HepG2 (cell line): Measurements from ENCODE around the gene ARHGEF1. TPM values are rescaled to one million over a fixed set of nuclear protein-coding genes. Genes with fewer than 3 reads are reported as not detected.

ENCODE experiments used
- ATAC-seq: fragments of 200-7000 bp; cut with Tn5 transposase; 3 replicates; pipeline ENCODE4 v1.9.1; 2020; ENCODE audit warnings: mild to moderate bottlenecking, moderate library complexity
- BruUV-seq: library from RNA; stranded (reverse); fragments of 400-500 nt; replicated peaks from 2 replicates; lab custom pipeline; 2021; lab: Mats Ljungman, UMichigan
- CTCF ChIA-PET: fragments of 300-600 bp; formaldehyde crosslinking; extraction: SDS; loops from one replicate; lab custom pipeline; 2021; ENCODE audit warnings: low total read pairs, inconsistent platforms, low intra/inter-chr PET ratio; lab: Yijun Ruan, JAX
- POLR2A ChIA-PET: fragments of 350-600 bp; sonication (Branson Sonifier 250); formaldehyde crosslinking; loops from one replicate; lab custom pipeline; 2020; ENCODE audit warnings: antibody characterized with exemption, inconsistent platforms; lab: Yijun Ruan, JAX
- DNase-seq: peaks from one replicate; pipeline ENCODE4 v3.0.0-alpha.2; 2015; ENCODE audit warnings: low spot score
- FAIRE-seq: peaks from 3 replicates; lab custom pipeline; 2011; peaks lifted over from hg19 to GRCh38; lab: Jason Lieb, UNC
- H2AFZ ChIP-seq: one replicate; pipeline ENCODE4 v1.6.1; 2011; ENCODE audit warnings: low read length, inconsistent platforms
- H3K27ac ChIP-seq: fragments of 300-600 bp; 3 replicates; pipeline ENCODE4 v1.8.0; 2011; ENCODE audit warnings: mixed run types, mild to moderate bottlenecking, mixed read lengths, low read length, inconsistent platforms; ENCODE audit not compliant: insufficient read depth; ENCODE audit errors: extremely low read length
- H3K27me3 ChIP-seq, 2 experiments: fragments of 200-600 bp in 1 of 2; 2 replicates in 1 of 2; 3 replicates in 1 of 2; pipeline versions ENCODE4 v1.6.0 to v1.8.0; 2011; ENCODE audit warnings: low read length in 2 of 2, mild to moderate bottlenecking in 2 of 2, moderate library complexity in 2 of 2, inconsistent platforms in 1 of 2; ENCODE audit not compliant: insufficient read depth in 2 of 2, control insufficient read depth in 1 of 2
- H3K36me3 ChIP-seq, 2 experiments: fragments of 200-600 bp in 1 of 2; replicated peaks in 1 of 2; 2 replicates in 1 of 2; 3 replicates in 1 of 2; pipeline versions ENCODE4 v1.5.1 to v1.8.0; 2011; ENCODE audit warnings: low read length in 2 of 2, inconsistent platforms in 1 of 2; ENCODE audit not compliant: insufficient read depth in 2 of 2, control insufficient read depth in 1 of 2
- H3K4me1 ChIP-seq: 2 replicates; pipeline ENCODE4 v1.5.1; 2012; ENCODE audit warnings: low read length, inconsistent platforms; ENCODE audit not compliant: insufficient read depth
- H3K4me2 ChIP-seq: 2 replicates; pipeline ENCODE4 v1.6.0; 2011; ENCODE audit warnings: low read depth, low read length, inconsistent platforms
- H3K4me3 ChIP-seq, 3 experiments: fragments of 200-600 bp in 1 of 3; sonication (generic), shearing (Covaris generic) in 1 of 3; replicated peaks in 1 of 3; 2 replicates each; pipeline ENCODE4 v1.5.1; 2011 to 2016; ENCODE audit warnings: low read length in 3 of 3, inconsistent platforms in 2 of 3, low read depth in 2 of 3, mild to moderate bottlenecking in 2 of 3, control low read depth in 1 of 3, mixed read lengths in 1 of 3; ENCODE audit not compliant: insufficient read depth in 1 of 3
- H3K79me2 ChIP-seq: one replicate; pipeline ENCODE4 v1.6.1; 2011; ENCODE audit warnings: low read length, inconsistent platforms; ENCODE audit not compliant: insufficient read depth
- H3K9ac ChIP-seq: 2 replicates; pipeline ENCODE4 v1.6.0; 2011; ENCODE audit warnings: mild to moderate bottlenecking, low read depth, low read length, inconsistent platforms; ENCODE audit not compliant: insufficient read depth
- H3K9me3 ChIP-seq: 2 replicates; pipeline ENCODE4 v1.5.1; 2012; ENCODE audit warnings: mild to moderate bottlenecking, low read length
- H4K20me1 ChIP-seq: 2 replicates; pipeline ENCODE4 v1.6.0; 2011; ENCODE audit warnings: inconsistent platforms, mild to moderate bottlenecking, low read length, moderate library complexity; ENCODE audit not compliant: insufficient read depth
- ATF7-NPFF ChIP-seq: sonication (generic); formaldehyde crosslinking; IDR thresholded peaks from 2 replicates; pipeline ENCODE4 v1.8.1; 2023; ENCODE audit warnings: mild to moderate bottlenecking, low read depth, missing genetic modification reagents, moderate library complexity
- RBM39 ChIP-seq: fragments of 200-400 bp; formaldehyde crosslinking; IDR thresholded peaks from one replicate; pipeline ENCODE4 v1.6.1; 2018; ENCODE audit warnings: antibody characterized with exemption, mild to moderate bottlenecking, low read depth, low read length; ENCODE audit not compliant: poor library complexity, severe bottlenecking
- RFX3 ChIP-seq: IDR thresholded peaks from 2 replicates; pipeline ENCODE4 v1.6.1; 2016; ENCODE audit warnings: missing biosample characterization, missing genetic modification reagents
- ZBTB1 ChIP-seq: sonication (generic); formaldehyde crosslinking; IDR thresholded peaks from 2 replicates; pipeline ENCODE4 v1.4.0; 2020; ENCODE audit warnings: missing genetic modification reagents, borderline replicate concordance
- ZNF160 ChIP-seq: sonication (generic); formaldehyde crosslinking; IDR thresholded peaks from 2 replicates; pipeline ENCODE4 v1.8.0; 2022; ENCODE audit warnings: mild to moderate bottlenecking, inconsistent platforms, missing genetic modification reagents
- ZNF446 ChIP-seq: sonication (generic); formaldehyde crosslinking; IDR thresholded peaks from 2 replicates; pipeline ENCODE4 v1.5.0; 2020; ENCODE audit warnings: mild to moderate bottlenecking, missing genetic modification reagents
- ZSCAN29 ChIP-seq: sonication (generic); formaldehyde crosslinking; conservative IDR thresholded peaks from 2 replicates; pipeline ENCODE4 v1.4.0; 2020; ENCODE audit warnings: mild to moderate bottlenecking, missing genetic modification reagents
- WGBS: methylation state at CpG from one replicate; pipeline ENCODE4 v1.1.6; 2017; ENCODE audit warnings: low lambda C conversion rate; 5-methylcytosine and 5-hydroxymethylcytosine counted together
- in situ Hi-C: cut with HindIII; loops from 2 replicates; pipeline ENCODE4 v1.10.0; 2017; ENCODE audit warnings: low pct_unique_long_range_greater_than_20kb; ENCODE audit not compliant: extremely low pct_ligation_motif_present
- intact Hi-C: fragments of 100-400 bp; cut with micrococcal nuclease; formaldehyde crosslinking; loops from one replicate; pipeline ENCODE4 v1.10.0; 2022; ENCODE audit not compliant: unreplicated experiment
- polyA plus RNA-seq, 8 experiments: library from polyadenylated mRNA; depleted of rRNA in 3 of 8; stranded (reverse) in 7 of 8; unstranded in 1 of 8; fragments of >200 nt; fragmentation: Illumina TruSeq in 4 of 8; extraction: Trizol in 4 of 8; gene quantifications; 2 replicates each; pipeline versions ENCODE4 v1.2.1 to v1.2.3, GENCODE V29; 2011 to 2016; ENCODE audit warnings: low read depth in 4 of 8, missing spikeins in 1 of 8, mixed read lengths in 1 of 8; ENCODE audit not compliant: insufficient read depth in 1 of 8
- total RNA-seq, 5 experiments: library from RNA; depleted of rRNA; stranded (reverse); fragments of >200 nt; fragmentation: Illumina TruSeq; extraction: Trizol; gene quantifications; 2 replicates each; pipeline ENCODE4 v1.2.3, GENCODE V29; 2016; ENCODE audit warnings: low read depth in 1 of 5
- TF ChIP-seq, protein P1 (sequence below): IDR thresholded peaks from 2 replicates; pipeline ENCODE4 v1.6.1; 2016; ENCODE audit warnings: mild to moderate bottlenecking
- TF ChIP-seq, protein P2 (sequence below): sonication (generic); formaldehyde crosslinking; IDR thresholded peaks from 2 replicates; pipeline ENCODE4 v1.4.0; 2020; ENCODE audit warnings: mild to moderate bottlenecking, missing genetic modification reagents

ARHGEF1 gene
- total and polyA plus RNA-seq, 2 of the 13 experiments (the other 11 are each of a cell fraction or from before 2014, with no cell fraction given), result 33.7 to 34.7 TPM

DNA sequence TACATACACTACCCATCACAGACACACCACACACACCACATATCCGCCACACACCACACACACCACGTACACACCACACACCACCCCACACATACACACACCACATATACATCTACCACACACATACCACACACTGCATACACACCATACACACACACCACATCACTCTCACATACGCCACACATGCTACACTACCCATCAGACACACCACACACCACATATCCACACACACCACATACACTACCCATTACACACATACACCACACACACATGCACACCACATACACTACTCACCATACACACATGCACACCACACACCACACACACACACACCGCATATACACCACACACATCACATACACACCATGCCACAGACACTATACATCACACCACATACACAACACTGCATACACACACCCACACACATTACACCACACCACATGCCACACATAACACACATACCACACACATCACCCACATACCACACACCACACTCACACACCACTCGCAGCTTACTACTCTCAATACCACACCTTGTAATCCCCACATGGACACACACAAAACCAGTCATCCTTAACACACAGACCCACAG, 35.8 kb downstream of the ARHGEF1 start:
- WGBS, result 51% methylated on average over 5 of the region's 5 CpGs
- CTCF ChIA-PET, result no interaction called here

More for the DNA sequence above, 35.8 kb downstream of the ARHGEF1 start:
- intact Hi-C loops, result no loop called here
- no peak overlapping the region for H3K4me3 ChIP-seq
- no TSS peak for BruUV-seq
- FAIRE-seq, result peak; percentile 8
- H3K36me3 ChIP-seq, result no peaks in the 10 kb centered on the region
- in situ Hi-C loops, result no loop called here
- no peak overlapping the region for H2AFZ ChIP-seq
- no peaks in the 10 kb centered on the region for H3K79me2 ChIP-seq
- TF ChIP-seq ZSCAN29 (no peak), RBM39 (no peak), RFX3 (CRISPR knock-in tag) (no peak), ZNF446 (CRISPR knock-in tag) (no peak), ZNF160 (CRISPR knock-in tag) (no peak), ZBTB1 (CRISPR knock-in tag) (no peak), ATF7-NPFF (CRISPR knock-in tag) (no peak)
- TF ChIP-seq, protein P1, sequence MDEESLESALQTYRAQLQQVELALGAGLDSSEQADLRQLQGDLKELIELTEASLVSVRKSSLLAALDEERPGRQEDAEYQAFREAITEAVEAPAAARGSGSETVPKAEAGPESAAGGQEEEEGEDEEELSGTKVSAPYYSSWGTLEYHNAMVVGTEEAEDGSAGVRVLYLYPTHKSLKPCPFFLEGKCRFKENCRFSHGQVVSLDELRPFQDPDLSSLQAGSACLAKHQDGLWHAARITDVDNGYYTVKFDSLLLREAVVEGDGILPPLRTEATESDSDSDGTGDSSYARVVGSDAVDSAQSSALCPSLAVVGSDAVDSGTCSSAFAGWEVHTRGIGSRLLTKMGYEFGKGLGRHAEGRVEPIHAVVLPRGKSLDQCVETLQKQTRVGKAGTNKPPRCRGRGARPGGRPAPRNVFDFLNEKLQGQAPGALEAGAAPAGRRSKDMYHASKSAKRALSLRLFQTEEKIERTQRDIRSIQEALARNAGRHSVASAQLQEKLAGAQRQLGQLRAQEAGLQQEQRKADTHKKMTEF (CRISPR knock-in tag), result no peak
- TF ChIP-seq, protein P2, sequence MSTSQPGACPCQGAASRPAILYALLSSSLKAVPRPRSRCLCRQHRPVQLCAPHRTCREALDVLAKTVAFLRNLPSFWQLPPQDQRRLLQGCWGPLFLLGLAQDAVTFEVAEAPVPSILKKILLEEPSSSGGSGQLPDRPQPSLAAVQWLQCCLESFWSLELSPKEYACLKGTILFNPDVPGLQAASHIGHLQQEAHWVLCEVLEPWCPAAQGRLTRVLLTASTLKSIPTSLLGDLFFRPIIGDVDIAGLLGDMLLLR, result no peak
- TF ChIP-seq, all 625 proteins: peak for 0
- no peaks in the 10 kb centered on the region for H3K9me3 ChIP-seq
- no peaks in the 10 kb centered on the region for H3K4me1 ChIP-seq
- no peak for ATAC-seq
- H3K4me2 ChIP-seq, result no peak overlapping the region
- no peak overlapping the region for H3K27ac ChIP-seq
- H3K27me3 ChIP-seq, result peaks cover 4 to 37% of the 10 kb centered on the region in 2 experiments
- POLR2A ChIA-PET, result no interaction called here
- H4K20me1 ChIP-seq, result no peaks in the 10 kb centered on the region
- DNase-seq, result no peak
- no peak overlapping the region for H3K9ac ChIP-seq
